SK-N-SH treated with all-trans-retinoic acid at 6 μM for 48 hours (cell line): Measurements from ENCODE around the gene RBM4.
"Not testable (repeated sequence)": the region's sequence is repeated elsewhere in the genome, so short reads cannot be mapped to it uniquely, and the experiment has no call there.

ENCODE experiments used
- CSDC2 ChIP-seq: fragments of 250-450 bp; sonication (Bioruptor Pico); IDR thresholded peaks from 2 replicates; pipeline ENCODE4 v1.5.0; 2020; ENCODE audit warnings: mild to moderate bottlenecking, moderate library complexity
- PATZ1 ChIP-seq: fragments of 250-450 bp; sonication (Bioruptor Pico); IDR thresholded peaks from 2 replicates; pipeline ENCODE4 v1.8.0; 2020; ENCODE audit warnings: mild to moderate bottlenecking, moderate library complexity, borderline replicate concordance
- RARB ChIP-seq: fragments of 250-450 bp; sonication (Bioruptor Pico); IDR thresholded peaks from 2 replicates; pipeline ENCODE4 v1.8.0; 2021; ENCODE audit warnings: mild to moderate bottlenecking, moderate library complexity
- SNAI2 ChIP-seq: fragments of 250-450 bp; sonication (Bioruptor Pico); IDR thresholded peaks from 2 replicates; pipeline ENCODE4 v1.5.0; 2020; ENCODE audit warnings: mild to moderate bottlenecking, moderate library complexity
- ZFP3 ChIP-seq: fragments of 250-450 bp; sonication (Bioruptor Pico); IDR thresholded peaks from 2 replicates; pipeline ENCODE4 v1.5.0; 2020; ENCODE audit warnings: mild to moderate bottlenecking, moderate library complexity
- ZNF70 ChIP-seq: fragments of 450-650 bp; formaldehyde crosslinking; IDR thresholded peaks from 2 replicates; pipeline ENCODE4 v1.5.0; 2020; ENCODE audit warnings: mild to moderate bottlenecking, moderate library complexity

GRCh38 chr11:66589315-66589714 is 49.2 kb upstream of the RBM4 start:
- not testable (repeated sequence) for TF ChIP-seq SNAI2 (CRISPR knock-in tag); RARB (CRISPR knock-in tag); ZFP3 (CRISPR knock-in tag); PATZ1 (CRISPR knock-in tag); CSDC2; ZNF70
